Measurements from ENCODE around the gene ZBTB18. TPM values are rescaled to one million over a fixed set of nuclear protein-coding genes. Genes with fewer than 3 reads are reported as not detected.

The ZBTB18 gene
- total RNA-seq (2021; fragmentation: NEBNext Ultra II Directional; extraction: Animal tissue kit (Norgen Biotek cat#: 25700)): 10 to 100 TPM; 19.4 to 24.5 (median 22.0) TPM
- long read RNA-seq, partial matches to known transcripts: 0 of 2 reads
- long read RNA-seq, other reads (novel, unspliced or antisense): 2 of 2 reads

DNA sequence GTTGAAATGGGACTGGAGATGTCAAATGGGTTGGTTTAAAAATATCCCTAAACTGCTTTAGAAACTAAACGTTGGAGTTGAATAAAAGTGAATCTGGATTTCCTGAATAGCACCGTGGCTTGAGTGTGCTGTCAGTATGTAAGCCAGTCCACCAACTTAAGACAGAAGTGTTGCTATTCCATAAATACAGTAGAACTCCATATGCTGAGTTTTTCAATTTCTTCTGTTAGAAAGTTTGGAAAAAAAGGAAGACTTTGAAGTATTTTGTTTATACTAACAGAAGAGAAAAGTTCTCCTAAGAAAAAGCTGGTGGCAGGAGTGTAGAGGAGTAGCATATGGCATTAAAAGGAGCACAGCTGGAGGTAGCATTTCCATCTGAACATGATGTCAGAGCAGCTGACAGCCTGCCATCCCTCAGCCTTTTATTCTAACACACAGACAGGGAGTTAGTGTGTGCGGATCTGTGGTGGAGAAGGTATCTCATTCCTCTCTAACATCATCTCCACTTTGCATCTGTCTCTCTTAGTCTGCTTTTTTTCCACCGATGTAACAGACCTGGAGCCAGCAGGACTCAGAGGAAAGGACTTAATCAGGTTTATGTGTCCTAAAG, at the start of gene ZBTB18:
Gene ZBTB18 (plus strand): TSS at position 449 of the 610 bp plus-strand sequence. CDS start 149 bp downstream, at position 598.
- Mint-ChIP-seq H3K27me3 (ENCODE audit: insufficient read depth) (no peaks in the 10 kb centered on the region; the same call in 1 of the 2 replicates), H3K4me1 (ENCODE audit: low read depth) (peaks cover 12% of the 10 kb centered on the region), H3K36me3 (ENCODE audit: low read depth) (peaks cover 6% of the 10 kb centered on the region), H3K9me3 (no peaks in the 10 kb centered on the region), H3K4me3 (no peak within 1 kb of the TSS), H3K27ac (peak within 1 kb of the TSS; percentile 27)
- peak; percentile 30 for DNase-seq
- TF ChIP-seq, protein P1, sequence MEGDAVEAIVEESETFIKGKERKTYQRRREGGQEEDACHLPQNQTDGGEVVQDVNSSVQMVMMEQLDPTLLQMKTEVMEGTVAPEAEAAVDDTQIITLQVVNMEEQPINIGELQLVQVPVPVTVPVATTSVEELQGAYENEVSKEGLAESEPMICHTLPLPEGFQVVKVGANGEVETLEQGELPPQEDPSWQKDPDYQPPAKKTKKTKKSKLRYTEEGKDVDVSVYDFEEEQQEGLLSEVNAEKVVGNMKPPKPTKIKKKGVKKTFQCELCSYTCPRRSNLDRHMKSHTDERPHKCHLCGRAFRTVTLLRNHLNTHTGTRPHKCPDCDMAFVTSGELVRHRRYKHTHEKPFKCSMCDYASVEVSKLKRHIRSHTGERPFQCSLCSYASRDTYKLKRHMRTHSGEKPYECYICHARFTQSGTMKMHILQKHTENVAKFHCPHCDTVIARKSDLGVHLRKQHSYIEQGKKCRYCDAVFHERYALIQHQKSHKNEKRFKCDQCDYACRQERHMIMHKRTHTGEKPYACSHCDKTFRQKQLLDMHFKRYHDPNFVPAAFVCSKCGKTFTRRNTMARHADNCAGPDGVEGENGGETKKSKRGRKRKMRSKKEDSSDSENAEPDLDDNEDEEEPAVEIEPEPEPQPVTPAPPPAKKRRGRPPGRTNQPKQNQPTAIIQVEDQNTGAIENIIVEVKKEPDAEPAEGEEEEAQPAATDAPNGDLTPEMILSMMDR (IDR thresholded peaks at IDR 0.05): no peak

DNA sequence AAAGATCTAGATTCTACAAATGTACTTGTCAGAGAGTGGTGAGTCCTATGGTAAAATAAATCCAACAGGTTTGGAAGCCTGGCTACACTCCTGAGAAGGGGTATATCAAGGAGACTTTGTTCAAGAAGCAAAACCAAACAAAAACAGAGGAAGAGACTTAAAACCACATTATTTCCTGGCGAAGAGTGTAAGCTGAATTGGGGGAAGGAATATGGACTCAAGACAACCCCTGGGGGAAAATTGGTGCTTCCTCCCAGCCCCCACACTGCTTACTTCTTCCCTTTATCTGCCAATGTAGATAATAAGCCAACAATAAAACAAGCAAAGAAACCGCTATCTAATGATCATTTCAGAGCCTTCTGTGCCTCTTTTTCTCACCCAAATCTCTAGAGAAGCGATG, 48.4 kb upstream of the ZBTB18 start:
- no peak for DNase-seq
- H3K9me3 Mint-ChIP-seq: no peaks in the 10 kb centered on the region
- H3K27me3 Mint-ChIP-seq (ENCODE audit: insufficient read depth): peaks cover 13% of the 10 kb centered on the region
- no peaks in the 10 kb centered on the region for H3K4me1 Mint-ChIP-seq (ENCODE audit: low read depth)
- H3K4me3 Mint-ChIP-seq: no peak overlapping the region
- H3K27ac Mint-ChIP-seq: no peak overlapping the region
- TF ChIP-seq, protein P1 (IDR thresholded peaks at IDR 0.05): no peak
- no peaks in the 10 kb centered on the region for H3K36me3 Mint-ChIP-seq (ENCODE audit: low read depth)

DNA sequence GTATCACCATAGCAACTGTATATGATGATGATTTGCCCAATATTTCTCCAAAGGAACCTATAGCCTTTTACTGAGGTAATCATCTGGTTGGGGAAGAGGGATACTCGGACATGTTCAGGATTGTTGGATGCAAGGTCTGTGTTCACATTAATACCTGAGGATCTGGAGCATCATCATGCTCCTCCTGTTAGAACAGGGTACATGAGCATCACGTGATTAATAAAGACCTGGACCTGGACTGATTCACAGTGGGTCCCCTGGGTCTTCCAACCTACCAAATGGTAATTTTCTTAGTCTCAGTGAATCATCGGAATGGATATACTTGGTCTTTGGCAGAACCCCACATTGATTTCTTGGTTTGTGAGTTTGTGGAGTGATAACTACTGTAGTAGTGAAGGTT, 45.6 kb upstream of the ZBTB18 start:
- Mint-ChIP-seq H3K9me3 (no peaks in the 10 kb centered on the region), H3K27ac (no peak overlapping the region)
- TF ChIP-seq, protein P1 (IDR thresholded peaks at IDR 0.05): no peak

DNA sequence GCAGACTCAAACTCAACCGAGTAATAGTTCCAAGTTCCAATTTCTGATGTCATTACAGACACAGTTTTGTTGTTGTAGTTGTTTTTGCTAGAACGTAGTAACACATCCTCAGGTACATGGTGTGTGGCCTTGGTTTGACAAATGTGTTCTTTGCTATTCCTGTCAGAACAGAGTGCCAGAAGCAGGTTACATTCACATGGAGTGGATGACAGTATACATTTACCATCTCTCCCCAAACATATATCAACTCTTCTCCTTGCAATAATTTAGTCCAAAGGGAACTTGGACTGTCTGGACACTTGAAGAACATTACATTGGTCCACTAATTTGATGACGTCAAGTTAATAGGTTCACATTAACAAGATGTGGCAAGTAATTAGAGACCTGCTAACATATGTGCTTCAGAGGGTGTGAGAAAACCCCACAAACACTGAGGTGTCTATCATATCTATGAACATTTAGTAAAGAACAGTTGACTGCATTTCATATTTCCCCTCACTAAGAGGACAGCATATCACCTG, 44.6 kb upstream of the ZBTB18 start:
- no peak for DNase-seq
- TF ChIP-seq, protein P1 (IDR thresholded peaks at IDR 0.05): no peak
- Mint-ChIP-seq H3K36me3 (ENCODE audit: low read depth) (no peaks in the 10 kb centered on the region), H3K27ac (no peak overlapping the region), H3K4me3 (no peak overlapping the region), H3K27me3 (ENCODE audit: insufficient read depth) (peaks cover 18% of the 10 kb centered on the region), H3K9me3 (no peaks in the 10 kb centered on the region), H3K4me1 (ENCODE audit: low read depth) (peaks cover 7% of the 10 kb centered on the region)

More for the DNA sequence above, 45.6 kb upstream of the ZBTB18 start:
- no peak overlapping the region for H3K4me3 Mint-ChIP-seq
- no peak for DNase-seq
- H3K36me3 Mint-ChIP-seq (ENCODE audit: low read depth): no peaks in the 10 kb centered on the region
- peaks cover 15% of the 10 kb centered on the region for H3K27me3 Mint-ChIP-seq (ENCODE audit: insufficient read depth)
- H3K4me1 Mint-ChIP-seq (ENCODE audit: low read depth): peaks cover 2% of the 10 kb centered on the region

DNA sequence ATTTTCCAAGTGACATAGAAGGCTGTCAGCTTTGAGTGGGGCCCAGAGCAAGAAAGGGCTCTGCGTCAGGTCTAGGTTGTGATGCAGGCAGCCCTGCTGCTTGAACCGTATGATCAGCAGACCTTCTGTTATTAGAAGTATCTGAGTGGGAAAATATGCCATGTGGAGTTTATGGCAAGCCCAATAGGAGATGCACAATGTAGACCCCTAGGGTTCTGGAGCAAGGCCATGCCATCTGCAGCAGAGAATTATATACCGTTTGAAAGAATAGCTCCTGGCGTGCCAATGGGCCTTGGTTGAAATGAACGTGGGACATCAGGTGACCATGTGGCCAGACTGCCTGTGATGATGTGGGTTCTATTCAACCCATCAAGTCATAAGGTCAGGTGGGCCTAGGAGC, 44.1 kb upstream of the ZBTB18 start:
- H3K27me3 Mint-ChIP-seq (ENCODE audit: insufficient read depth): peaks cover 16% of the 10 kb centered on the region
- no peak for DNase-seq
- H3K36me3 Mint-ChIP-seq (ENCODE audit: low read depth): no peaks in the 10 kb centered on the region
- TF ChIP-seq, protein P1 (IDR thresholded peaks at IDR 0.05): no peak
- H3K4me3 Mint-ChIP-seq: no peak overlapping the region
- no peaks in the 10 kb centered on the region for H3K9me3 Mint-ChIP-seq
- H3K27ac Mint-ChIP-seq: no peak overlapping the region
- H3K4me1 Mint-ChIP-seq (ENCODE audit: low read depth): peaks cover 8% of the 10 kb centered on the region
